WTC11 (cell line): ENCODE results near the gene PRUNE2.

Source experiments
- CREM ChIP-seq: sonication (generic); formaldehyde crosslinking; IDR thresholded peaks from 2 replicates; pipeline ENCODE4 v1.8.1; 2022; ENCODE audit warnings: mild to moderate bottlenecking, missing genetic modification reagents, moderate library complexity
- CTCF ChIP-seq: fragments of 200-600 bp; IDR thresholded peaks from 2 replicates; pipeline ENCODE4 v1.8.0; 2022; ENCODE audit warnings: antibody characterized with exemption
- ERG ChIP-seq: fragments of 250-450 bp; sonication (Bioruptor Pico); IDR thresholded peaks from 2 replicates; pipeline ENCODE4 v1.8.0; 2021; ENCODE audit warnings: mild to moderate bottlenecking
- FOXJ3 ChIP-seq: sonication (generic); formaldehyde crosslinking; IDR thresholded peaks from 2 replicates; pipeline ENCODE4 v1.9.0; 2021; ENCODE audit warnings: missing genetic modification reagents, mild to moderate bottlenecking, borderline replicate concordance
- IRF1 ChIP-seq: sonication (generic); formaldehyde crosslinking; IDR thresholded peaks from 2 replicates; pipeline ENCODE4 v1.8.0; 2023; ENCODE audit warnings: missing genetic modification reagents
- RELA ChIP-seq: sonication (generic); formaldehyde crosslinking; IDR thresholded peaks from 2 replicates; pipeline ENCODE4 v1.8.1; 2022; ENCODE audit warnings: missing genetic modification reagents, mild to moderate bottlenecking, borderline replicate concordance
- STAT6 ChIP-seq: sonication (generic); formaldehyde crosslinking; conservative IDR thresholded peaks from 2 replicates; pipeline ENCODE4 v1.8.1; 2023; ENCODE audit warnings: mild to moderate bottlenecking, low read depth, missing genetic modification reagents, moderate library complexity
- USF2 ChIP-seq: sonication (generic); formaldehyde crosslinking; IDR thresholded peaks from 2 replicates; pipeline ENCODE4 v1.8.1; 2023; ENCODE audit warnings: mild to moderate bottlenecking, missing genetic modification reagents, moderate library complexity
- TF ChIP-seq, protein P1 (sequence below): sonication (generic); formaldehyde crosslinking; IDR thresholded peaks from 2 replicates; pipeline ENCODE4 v1.8.0; 2022; ENCODE audit warnings: mild to moderate bottlenecking, missing genetic modification reagents

DNA sequence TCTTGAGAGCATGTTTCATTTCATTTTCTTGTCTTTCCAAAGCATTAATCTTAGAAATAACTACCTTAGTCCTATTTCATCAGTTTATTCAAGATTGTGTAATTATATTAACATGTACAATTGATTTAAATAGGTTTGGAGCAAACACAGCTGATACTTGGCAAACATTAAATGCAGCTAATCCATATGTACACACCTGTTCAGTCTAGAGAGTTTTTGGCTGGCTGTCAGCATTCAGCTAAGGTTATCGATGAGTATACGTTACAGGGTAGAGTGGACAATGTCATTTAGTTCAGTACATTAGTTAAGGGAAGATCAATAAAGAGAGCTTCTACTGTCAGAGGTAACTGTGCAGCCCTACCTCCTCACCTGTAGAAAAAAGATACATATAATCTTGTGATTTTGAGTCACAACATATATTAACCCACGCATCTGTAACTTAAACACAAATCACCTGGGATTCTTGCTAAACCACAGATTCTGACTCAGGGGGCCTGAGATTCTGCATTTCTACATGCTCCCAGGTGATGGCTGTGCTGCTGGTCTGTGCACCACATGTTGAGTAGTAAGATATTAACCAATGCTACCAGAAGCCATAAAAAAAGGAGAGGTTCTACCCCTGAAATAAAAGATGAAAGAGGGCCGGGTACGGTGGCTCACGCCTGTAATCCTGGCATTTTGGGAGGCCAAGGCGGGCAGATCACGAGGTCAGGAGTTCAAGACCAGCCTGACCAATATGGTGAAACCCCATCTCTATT lies 175.8 kb downstream of the PRUNE2 start:
- no peak for TF ChIP-seq CTCF
- TF ChIP-seq RELA (CRISPR knock-in tag): no peak
- TF ChIP-seq CREM (CRISPR knock-in tag): no peak
- TF ChIP-seq STAT6 (CRISPR knock-in tag): no peak
- TF ChIP-seq ERG: no peak
- no peak for TF ChIP-seq USF2 (CRISPR knock-in tag)
- TF ChIP-seq IRF1 (CRISPR knock-in tag): no peak
- TF ChIP-seq, protein P1, sequence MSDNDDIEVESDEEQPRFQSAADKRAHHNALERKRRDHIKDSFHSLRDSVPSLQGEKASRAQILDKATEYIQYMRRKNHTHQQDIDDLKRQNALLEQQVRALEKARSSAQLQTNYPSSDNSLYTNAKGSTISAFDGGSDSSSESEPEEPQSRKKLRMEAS (CRISPR knock-in tag): no peak
- no peak for TF ChIP-seq FOXJ3 (CRISPR knock-in tag)
